HG03442 (cell line): Measurements from ENCODE around the gene ZMIZ1.

Experiments used
- ATAC-seq: cut with Tn5 transposase; IDR thresholded peaks from one replicate; pipeline ENCODE4 v1.9.1; 2021; ENCODE audit warnings: mild to moderate bottlenecking, moderate library complexity; ENCODE audit not compliant: unreplicated experiment

The ZMIZ1 gene

GRCh38 chr10:79050896-79051555, 17.7 kb upstream of the ZMIZ1 start:
- ATAC-seq, result no peak

GRCh38 chr10:79051766-79052165, 17.0 kb upstream of the ZMIZ1 start:
- ATAC-seq, result no peak

- ATAC-seq, result no peak
These were observed 16.3 kb upstream of the ZMIZ1 start for GRCh38 chr10:79052291-79053080.

- no peak for ATAC-seq
These were observed 15.7 kb upstream of the ZMIZ1 start for GRCh38 chr10:79053081-79053434.

GRCh38 chr10:79053481-79054202, 15.1 kb upstream of the ZMIZ1 start:
- no peak for ATAC-seq

GRCh38 chr10:79054203-79055099, 14.3 kb upstream of the ZMIZ1 start:
- no peak for ATAC-seq

GRCh38 chr10:79055100-79055782, 13.5 kb upstream of the ZMIZ1 start:
- ATAC-seq, result no peak

GRCh38 chr10:79055892-79056291, 12.9 kb upstream of the ZMIZ1 start:
- no peak for ATAC-seq

- ATAC-seq, result no peak
These were observed 12.4 kb upstream of the ZMIZ1 start for GRCh38 chr10:79056361-79056735.

GRCh38 chr10:79056736-79057391, 11.9 kb upstream of the ZMIZ1 start:
- no peak for ATAC-seq

- ATAC-seq, result no peak
These were observed 11.1 kb upstream of the ZMIZ1 start for GRCh38 chr10:79057481-79058275.

- ATAC-seq, result no peak
These were observed 9.6 kb upstream of the ZMIZ1 start for GRCh38 chr10:79058899-79059841.

- no peak for ATAC-seq
These were observed 8.8 kb upstream of the ZMIZ1 start for GRCh38 chr10:79059859-79060379.

- ATAC-seq, result no peak
These were observed 8.0 kb upstream of the ZMIZ1 start for GRCh38 chr10:79060641-79061255.

GRCh38 chr10:79061441-79062315, 7.1 kb upstream of the ZMIZ1 start:
- ATAC-seq, result no peak

GRCh38 chr10:79063071-79063491, 5.7 kb upstream of the ZMIZ1 start:
- no peak for ATAC-seq
